ENCODE results near the gene ZNF385C.

- TF ChIP-seq CTCF (IDR thresholded peaks at IDR 0.05), result no peak
- no peak for TF ChIP-seq POLR2A (IDR thresholded peaks at IDR 0.05)
Observed at GRCh38 chr17:42079541-42079940, 18.7 kb downstream of the ZNF385C start.
